Glomerular visceral epithelial cell (primary cell): ENCODE results near the gene GSC2.

Source experiments
- DNase-seq: peaks from one replicate; pipeline ENCODE4 v3.0.0-alpha.2; 2016; ENCODE audit errors: extremely low spot score

The GSC2 gene, protein sequence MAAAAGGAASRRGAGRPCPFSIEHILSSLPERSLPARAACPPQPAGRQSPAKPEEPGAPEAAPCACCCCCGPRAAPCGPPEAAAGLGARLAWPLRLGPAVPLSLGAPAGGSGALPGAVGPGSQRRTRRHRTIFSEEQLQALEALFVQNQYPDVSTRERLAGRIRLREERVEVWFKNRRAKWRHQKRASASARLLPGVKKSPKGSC

DNA sequence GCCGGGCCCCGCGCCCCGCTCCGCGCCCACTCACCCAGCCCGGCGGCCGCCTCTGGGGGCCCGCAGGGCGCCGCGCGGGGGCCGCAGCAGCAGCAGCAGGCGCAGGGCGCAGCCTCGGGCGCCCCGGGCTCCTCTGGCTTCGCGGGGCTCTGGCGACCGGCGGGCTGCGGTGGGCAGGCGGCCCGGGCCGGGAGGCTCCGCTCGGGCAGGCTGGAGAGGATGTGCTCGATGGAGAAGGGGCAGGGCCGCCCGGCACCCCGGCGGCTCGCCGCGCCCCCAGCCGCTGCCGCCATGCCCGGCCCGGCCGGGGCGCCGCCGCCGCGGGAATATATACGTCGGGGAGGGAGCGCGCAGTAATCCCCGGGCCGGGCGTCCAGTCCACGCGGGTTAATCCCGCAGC, at the start of gene GSC2:
TSS of gene GSC2 (minus strand) at position 302 of the 400 bp plus-strand sequence. CDS start at position 293, 9 bp downstream.
- no peak for DNase-seq

DNA sequence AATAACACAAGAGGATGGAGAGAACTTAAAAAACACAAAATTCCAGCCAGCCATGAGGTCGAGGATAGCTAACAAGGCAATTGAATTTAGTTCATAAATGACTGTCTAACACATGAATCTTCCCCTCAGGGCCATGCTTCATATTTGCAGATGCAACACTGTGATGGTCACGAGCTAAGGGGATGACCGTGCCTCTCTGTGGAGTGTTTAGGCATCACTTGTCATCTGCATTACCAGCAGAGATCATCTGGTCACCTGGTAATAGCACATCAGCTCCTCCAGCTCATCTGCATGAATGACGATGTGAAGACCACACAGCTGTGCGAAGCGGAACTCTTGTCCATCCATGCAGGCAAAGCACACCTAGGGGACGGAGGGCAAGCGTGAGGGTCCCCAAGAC, 49.4 kb upstream of the GSC2 start:
- DNase-seq = no peak

DNA sequence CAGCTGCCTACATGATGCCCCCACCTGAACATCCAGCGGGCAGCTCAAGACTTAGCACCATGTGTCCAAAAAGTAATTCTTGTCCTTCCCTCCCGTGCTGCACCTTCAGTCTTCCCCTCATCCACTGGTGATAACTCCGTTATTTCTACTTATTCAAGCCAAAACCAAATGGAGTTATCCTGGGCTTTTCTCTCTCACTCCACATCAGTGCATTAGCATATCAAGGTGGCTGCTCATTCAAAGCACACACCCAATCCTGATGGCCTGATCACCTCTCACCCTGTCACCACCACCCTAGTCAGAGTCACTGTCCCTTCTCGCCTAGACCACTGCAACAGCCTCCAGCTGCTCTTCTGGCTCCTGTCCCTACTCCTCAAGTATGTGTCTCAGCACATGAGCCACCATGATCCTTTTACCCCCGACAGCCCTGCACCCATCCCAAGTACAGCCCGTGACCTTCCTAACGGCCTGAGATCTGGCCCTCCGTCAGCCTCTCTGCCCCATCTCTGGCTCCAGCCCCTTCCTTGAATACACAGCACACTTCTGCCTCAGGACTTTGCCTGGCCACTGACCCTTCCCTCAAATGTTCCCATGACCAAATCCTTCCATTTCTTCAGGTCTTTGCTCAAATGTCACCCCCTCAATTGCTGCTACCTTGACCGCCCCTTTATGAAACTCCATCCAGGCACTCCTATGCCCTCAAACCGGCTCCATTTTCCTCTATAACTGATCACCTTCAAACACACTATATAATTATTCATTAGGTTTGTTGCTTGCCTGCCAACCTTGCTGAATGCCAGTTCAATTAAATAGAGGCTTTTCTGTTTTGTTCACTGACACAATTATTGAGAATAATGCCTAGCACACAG, 48.1 kb upstream of the GSC2 start:
- no peak for DNase-seq

DNA sequence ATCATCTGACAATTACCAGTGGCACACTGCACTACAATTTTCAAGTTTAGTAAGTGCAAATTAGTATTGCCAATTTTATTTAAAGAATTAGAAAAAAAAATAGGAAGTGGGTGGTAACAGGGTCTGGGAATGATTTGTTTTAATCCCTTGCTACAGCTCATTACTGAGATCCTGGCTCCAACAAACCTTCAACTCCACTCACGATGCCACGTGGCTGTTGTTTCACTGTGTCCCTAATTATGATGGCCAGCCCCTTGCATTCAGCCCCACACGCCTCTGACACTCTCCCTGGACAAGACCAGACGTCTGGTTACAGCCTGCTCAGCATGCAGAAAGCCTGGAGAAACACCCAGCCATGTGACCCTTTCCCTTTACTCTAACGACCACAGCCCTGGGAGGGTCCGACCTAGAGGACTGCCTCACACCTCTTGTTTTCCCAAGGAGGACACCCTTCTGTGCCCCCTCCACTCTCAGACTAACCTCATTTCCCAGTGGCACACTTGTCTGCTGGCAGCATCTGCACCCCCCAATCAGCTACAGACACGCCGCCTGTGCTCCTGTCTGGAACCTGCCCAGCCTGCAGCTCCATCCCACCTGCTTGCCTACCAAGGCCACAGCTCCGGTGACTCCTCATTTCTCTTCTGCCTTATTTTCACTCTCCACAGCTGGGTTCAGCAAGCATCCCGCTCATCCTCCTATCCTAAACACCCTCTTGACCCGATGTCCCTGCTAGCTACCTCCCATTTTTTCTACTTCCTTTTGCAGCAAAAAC, 46.9 kb upstream of the GSC2 start:
- DNase-seq = no peak

DNA sequence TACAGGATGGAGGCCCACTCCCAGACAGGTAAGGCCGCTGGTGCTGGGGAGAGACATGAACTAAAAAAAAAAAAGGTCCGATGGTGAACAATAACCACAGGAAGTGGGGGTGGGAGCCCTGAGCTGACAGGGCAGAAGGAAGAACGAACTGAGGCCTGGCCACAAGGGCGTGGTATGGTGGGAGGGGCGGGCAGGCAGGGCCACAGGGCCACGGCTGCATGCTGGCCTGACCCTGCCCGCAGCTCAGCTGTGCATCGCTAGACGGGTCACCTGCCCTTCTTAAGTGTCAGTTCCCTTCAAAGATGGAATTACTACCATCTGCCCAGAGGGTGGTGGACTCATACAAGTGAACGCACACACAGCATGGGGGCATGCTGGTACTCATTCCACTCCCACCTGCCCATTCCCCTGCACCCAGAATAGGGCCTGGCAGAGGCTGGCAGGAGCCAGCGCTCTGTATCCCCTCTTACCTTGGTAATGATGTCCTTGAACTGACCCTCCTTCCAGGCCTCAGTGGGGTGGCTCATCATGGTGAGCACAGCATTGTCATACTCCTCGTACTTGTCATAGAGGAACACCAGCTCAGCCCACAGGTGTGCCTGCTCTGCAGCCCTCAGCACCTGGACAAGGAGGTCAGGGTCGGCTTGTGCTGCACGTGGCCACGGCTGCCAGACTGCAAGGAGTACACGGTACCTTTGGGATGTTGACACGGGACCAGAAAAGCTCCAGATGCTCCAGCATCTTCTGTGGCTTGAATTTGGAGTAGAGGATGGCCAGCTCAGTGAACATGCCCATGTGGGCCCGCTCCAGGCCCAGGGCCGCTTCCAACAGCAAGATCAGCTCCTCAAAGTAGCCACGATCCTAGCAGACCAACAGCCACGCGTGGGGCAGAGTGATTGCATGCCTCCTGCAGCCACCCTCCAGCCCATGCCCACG, 46.0 kb upstream of the GSC2 start:
- no peak for DNase-seq

DNA sequence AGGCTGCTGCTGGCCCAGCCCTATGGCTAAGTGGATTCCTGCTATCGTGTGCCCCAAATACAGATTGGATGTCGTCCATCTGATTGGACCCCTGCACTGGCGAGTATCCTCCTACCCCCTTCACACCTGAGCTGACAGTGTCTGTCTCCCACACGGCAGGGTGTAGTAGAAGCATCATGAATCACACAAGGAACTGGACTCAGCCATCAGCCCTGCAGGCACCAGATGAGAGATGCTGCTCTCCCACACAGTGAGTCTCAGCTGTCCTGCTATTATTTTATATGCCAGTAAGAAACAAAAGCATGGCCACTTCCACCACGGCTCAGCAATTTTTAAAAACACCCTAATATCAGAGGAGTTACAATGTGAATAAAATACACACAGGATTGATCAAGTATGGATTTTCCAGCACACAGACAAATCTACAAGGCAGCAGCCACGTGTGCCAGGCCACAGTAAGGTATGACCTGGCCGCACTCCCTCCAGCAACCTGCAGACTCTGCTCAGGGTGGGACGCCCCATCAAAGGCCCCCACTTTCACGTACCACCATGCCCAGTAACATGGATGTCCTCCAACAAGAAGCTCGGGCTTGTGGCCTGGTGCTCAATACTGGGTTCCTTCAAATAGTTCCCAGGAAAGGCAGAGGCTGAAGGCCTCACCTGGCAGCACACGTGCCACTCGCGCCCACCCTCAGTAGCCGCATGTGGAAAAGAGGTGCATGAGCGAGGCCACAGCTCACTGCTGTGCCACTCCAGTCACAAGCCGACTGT, 44.9 kb upstream of the GSC2 start:
- no peak for DNase-seq

DNA sequence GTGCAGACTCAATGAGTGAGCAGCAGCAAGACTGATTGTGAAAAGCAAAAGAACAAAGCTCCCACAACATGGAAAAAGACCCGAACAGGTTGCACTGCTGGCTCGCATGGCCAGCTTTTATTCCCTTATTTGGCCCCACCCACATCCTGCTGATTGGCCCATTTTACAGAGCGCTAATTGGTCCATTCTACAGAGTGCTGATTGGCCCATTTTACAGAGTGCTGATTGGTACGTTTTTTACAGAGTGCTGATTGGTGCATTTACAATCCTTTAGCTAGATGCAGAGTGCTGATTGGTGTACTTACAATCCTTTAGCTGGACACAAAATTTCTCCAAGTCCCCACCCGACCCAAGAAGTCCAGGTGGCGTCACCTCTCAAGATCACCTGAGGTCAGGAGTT, 43.8 kb upstream of the GSC2 start:
- no peak for DNase-seq

DNA sequence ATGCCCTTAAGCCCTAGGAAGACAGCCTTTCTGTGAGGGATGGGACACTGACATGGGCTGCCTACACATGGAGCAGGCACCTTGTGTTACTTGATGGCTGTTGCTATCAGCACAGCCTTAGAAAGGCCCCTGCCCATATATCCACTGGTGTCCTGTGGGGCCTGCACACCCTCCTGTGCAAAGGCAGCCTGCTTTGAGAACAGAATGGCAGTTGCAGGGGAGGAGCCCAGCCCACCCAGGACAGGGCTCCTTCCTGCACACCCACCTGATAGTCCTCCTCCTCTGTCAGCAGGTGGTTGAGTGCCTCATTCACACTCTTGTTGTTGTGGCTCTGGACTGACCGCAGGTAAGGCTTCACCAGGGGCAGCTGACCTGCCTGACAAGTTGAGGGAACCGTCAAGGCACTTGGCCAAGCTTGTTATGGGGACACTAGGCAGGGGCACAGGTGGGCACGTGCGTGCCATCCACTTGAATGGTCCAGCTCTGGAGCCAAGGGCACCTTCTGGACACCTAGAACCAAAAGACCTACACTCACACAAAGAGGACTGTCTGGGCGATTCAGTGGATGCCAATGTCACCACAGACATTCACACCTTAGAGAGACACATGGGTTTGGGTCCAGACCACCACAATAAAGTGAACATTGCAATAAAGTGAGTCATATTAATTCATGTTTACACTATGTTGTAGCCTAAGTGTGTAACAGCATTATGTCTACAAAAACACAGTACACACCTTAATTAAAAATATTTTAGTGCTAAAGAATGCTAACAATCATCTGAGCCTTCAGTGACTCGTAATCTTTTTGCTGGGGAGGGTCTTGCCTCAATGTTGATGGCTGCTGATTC, 37.8 kb upstream of the GSC2 start:
- no peak for DNase-seq

DNA sequence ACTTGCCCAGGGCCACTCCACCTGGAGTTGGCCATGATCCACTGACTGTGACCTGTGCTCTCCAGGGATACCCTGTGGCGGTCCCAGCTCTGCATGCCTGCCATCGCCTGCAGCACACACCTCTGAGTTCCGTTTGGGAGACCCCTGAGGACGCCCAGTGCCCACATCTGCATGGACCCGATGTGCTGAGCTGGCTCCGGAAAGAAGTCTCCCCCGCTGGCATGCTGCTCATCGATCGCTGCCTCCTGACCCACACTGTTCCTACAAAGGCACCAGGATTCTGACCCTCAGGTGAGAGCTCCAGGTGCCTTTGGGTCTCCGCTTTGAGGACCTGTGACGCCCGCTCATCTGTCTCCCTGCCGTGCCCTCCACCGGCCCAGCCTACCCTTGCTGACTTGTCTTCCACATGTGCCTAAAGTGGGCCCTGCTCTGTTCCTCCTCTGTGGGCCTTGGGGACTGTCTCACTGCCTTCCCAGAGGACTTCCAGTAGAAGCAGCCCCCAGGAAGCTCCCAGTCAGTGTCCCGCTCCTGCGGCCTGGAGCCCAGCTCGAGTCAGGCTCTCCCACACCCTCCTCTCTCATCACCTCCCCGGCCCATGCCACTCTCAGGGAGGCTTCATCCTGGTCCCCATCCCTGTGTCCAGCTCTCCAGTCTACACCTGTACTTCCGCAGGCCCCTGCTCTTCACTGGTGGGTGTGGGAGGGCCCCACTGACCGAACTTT, 34.3 kb upstream of the GSC2 start:
- no peak for DNase-seq

DNA sequence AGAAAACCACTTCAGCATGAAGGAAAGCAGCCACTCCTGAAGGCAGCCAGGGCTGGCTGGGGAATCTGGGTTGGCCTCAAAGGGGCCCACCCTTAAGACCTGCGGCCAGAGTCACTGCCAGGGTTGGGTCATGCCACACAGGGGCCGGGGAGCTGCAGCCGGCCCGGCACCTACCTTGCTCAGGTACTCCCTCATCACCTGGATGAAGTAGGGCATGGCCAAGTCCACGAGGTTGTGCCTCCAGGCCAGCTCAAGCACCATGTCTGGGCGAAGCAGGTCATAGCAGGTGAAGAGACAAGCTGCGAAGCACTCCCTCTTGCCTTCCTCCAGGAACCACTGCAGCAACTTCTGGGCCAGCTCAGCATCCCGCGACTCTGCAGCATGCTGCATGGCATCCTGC, 33.1 kb upstream of the GSC2 start:
- DNase-seq = no peak

DNA sequence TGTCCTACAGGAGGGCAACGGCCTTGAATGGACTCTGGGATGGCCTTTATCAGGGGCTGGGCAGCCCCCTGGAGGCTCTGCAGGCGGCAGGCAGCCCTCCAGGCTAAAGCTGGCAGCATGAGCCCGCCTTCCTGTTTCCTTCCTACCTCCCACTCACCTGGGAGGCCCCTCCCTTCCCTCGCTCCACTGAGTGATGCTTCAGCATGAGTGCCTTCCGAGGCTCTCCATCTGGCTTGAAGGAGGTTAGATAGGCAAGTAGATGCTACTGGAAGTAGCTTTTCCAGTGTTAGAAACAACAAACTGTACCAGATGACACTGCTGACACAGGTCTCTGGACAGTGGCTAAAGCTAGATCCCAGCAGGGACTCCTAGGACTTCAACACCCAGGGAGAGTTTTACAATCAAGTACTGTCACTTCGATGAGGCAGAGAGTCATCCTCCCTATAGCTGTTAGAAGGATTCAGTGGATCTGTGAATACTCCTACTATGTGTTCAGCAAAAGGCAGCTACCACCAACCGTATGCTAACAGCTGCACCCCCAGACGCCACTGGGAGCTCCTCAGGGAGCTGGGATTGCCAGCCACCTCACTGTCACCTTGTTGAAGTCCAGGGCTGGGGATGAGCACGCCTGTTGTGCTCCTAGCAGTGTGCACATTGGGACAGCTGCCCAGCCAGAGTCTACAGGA, 32.5 kb upstream of the GSC2 start:
- no peak for DNase-seq

DNA sequence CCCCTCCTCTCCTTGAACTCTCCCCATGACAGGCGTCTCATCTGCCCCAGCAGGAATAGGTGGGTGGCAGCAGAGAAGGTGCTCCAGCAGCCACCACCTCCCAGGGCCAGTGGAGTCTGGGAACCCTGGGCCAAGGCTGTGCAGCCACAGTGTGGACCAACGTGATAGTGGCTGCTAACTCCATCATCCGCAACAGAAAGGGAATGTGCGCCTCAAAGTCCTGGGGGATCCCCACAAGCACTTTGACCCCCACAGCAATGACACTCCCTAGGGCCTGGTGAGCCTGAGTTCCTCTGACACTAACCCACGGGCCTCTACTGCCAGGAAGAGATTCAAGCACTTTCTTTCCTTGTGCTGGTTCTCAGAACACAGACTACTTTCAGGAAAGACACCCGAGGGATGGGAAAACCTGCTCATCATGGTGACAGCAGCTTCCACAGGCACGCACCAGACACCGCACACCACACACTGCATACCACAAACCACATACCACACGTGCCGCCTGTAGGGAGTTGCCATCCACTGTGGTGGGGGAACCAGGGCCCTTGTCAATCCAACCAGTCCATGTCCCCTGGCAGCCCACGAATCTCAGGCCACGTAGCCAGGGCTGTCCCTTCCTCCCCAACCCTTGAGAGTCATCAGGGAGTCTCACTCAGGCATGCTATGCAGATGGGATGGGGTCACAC, 31.8 kb upstream of the GSC2 start:
- DNase-seq = no peak

DNA sequence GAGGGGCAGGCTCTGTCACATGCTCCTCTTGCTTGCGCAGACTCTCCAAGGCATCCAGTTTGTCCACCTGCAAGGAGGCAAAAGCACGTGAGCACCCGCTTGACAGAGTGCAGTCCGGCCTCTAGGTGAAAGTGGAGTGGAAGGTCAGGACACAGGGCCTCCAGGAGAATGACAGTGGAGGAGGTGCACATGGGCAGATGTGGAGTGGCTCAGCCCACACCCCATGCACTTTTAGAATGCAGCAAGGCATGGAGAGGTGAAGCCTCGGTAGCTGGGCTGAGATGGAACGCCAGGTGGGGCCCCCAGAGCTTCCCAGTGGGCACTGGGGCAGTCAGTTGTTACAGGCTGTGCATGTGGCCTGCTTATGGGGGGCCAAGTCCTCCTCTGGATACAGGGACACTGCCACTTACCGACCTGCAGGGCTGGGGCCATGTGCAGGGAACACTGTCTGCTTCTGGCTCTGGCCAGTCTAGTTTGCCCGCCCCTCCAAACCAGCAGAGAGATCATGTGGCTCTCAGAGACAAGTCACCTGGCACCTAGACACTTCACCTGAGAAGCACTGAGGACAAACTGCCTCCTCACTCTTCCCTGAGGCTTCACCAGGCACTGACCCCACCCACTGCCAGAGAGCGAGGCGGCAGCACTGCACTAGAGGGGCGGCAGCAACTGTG, 30.8 kb upstream of the GSC2 start:
- DNase-seq = no peak

DNA sequence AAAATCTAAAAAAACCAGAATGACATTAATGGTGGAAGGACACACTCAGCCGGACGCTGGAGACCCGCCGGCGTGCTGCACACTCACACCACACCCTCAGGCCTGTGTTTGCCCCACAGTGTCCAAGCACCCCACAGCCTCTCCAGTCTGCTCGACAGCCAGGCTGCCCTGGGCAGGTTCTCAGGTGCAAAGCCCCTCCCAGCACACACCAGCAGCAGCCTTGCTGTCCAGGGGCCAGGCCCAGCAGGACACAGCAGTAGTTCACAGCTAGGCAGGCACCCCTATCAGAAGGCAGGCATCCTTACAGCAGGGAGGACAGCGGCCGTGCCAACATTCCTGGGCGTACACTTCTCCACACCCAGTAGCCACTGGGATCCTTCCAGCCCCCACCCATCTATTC, 30.1 kb upstream of the GSC2 start:
- DNase-seq = no peak

DNA sequence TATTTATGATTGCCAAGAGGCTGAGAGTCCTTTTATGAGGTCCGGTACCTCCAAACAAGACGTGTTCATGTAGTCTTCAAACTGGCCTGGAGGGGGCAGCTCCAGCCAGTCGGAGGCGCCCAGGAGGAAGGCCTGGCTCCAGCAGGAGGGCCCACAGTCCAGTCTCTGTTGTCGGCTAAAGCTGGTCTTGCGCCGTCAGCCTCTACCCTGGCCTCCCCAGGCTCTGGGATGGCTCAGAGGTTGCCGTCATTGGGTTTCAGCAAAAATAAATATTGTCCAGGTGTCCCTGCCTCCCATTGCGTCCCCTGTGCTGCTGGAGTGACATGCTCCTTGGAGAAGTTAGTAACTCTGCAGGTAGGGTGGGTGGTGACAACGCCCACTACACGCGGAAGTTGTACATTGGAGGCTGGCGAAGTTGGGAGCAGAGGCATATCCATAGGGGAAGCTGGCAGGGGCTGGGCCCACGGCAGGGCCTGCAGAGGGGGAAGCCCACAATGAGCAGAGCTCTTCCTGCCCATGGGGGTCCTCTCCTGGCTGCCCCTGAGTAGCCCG, 29.5 kb upstream of the GSC2 start:
- DNase-seq = peak; percentile 80

DNA sequence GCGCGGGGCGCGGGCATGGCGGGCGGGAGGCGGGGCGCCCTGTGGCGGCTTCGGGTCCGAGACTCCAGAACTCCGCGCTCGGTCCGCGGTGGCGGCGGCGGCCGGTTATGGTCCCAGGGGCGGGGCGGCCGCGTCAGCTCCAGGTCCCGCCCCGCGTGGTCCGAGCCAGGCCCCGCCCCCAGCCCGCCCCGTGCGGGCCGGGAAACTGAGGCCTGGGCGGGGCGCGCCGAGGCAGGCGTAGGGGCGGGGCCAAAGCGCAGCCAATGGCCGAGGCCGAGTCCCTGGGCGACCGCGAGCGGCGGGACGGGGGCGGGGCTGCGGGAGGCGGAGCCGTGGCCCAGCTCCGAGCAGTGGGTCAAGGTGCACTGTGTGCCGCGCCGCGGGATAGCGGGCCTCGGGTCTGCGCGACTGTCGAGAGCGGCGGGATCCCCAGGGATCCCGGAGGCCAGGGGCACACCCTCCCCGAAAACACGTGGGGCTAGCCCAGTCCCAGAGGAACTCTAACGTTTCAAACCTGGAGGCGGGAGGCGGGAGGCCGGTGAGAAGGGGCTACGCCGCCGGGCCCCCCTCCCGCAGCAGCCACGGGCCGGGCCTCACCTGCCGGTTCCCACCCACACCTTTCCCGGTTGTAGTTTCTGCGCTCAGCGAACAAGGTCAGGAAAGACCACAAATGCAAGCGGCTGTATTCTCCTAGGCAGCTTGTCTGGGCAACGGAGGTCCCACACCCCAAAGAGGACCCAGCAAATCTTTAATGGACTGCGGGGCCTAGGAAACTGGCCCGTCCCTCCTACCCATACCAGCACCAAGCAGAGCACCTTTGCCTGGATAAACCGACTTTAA, 28.8 kb upstream of the GSC2 start, which contains the start of gene SLC25A1:
TSS of gene SLC25A1 (minus strand) at position 80 of the 840 bp plus-strand sequence. CDS start at position 17, 63 bp downstream.
- peak; percentile 89 for DNase-seq
